OCI-LY1 (cell line): ENCODE data around the gene SLC44A2.

Experiments
- H2AFZ ChIP-seq: fragments of 200-600 bp; sonication (generic), shearing (Covaris generic); 2 replicates; pipeline ENCODE4 v1.6.0; 2014; ENCODE audit warnings: antibody characterized with exemption, mild to moderate bottlenecking, low read length
- H3F3A ChIP-seq: fragments of 200-600 bp; sonication (generic), shearing (Covaris generic); 2 replicates; pipeline ENCODE4 v1.6.0; 2014; ENCODE audit warnings: mild to moderate bottlenecking, antibody characterized with exemption, low read length, moderate library complexity; ENCODE audit not compliant: insufficient read depth
- H3K27ac ChIP-seq: fragments of 200-600 bp; sonication (generic); 2 replicates; pipeline ENCODE4 v1.5.1; 2014; ENCODE audit warnings: low read length, mixed run types, mild to moderate bottlenecking, low read depth; ENCODE audit not compliant: poor library complexity, severe bottlenecking
- H3K27me3 ChIP-seq: fragments of 200-600 bp; sonication (generic); 2 replicates; pipeline ENCODE4 v1.6.0; 2014; ENCODE audit warnings: antibody characterized with exemption, mild to moderate bottlenecking, low read length, moderate library complexity; ENCODE audit not compliant: insufficient read depth
- H3K36me3 ChIP-seq: fragments of 200-600 bp; sonication (generic); 2 replicates; pipeline ENCODE4 v1.6.1; 2014; ENCODE audit warnings: mild to moderate bottlenecking, antibody characterized with exemption, low read length, moderate library complexity, mixed read lengths; ENCODE audit not compliant: insufficient read depth
- H3K4me1 ChIP-seq: fragments of 200-600 bp; sonication (generic); 2 replicates; pipeline ENCODE4 v1.5.1; 2014; ENCODE audit warnings: mild to moderate bottlenecking, low read length, moderate library complexity; ENCODE audit not compliant: insufficient read depth, severe bottlenecking
- H3K4me2 ChIP-seq: fragments of 200-600 bp; sonication (generic), shearing (Covaris generic); 2 replicates; pipeline ENCODE4 v1.6.1; 2014; ENCODE audit warnings: low read length
- H3K4me3 ChIP-seq: fragments of 200-600 bp; sonication (generic); 2 replicates; pipeline ENCODE4 v1.5.1; 2014; ENCODE audit warnings: low read length, low read depth, mild to moderate bottlenecking, mixed read lengths; ENCODE audit not compliant: poor library complexity, severe bottlenecking
- H3K79me2 ChIP-seq: fragments of 200-600 bp; shearing (Covaris generic); 2 replicates; pipeline ENCODE4 v1.6.1; 2016; ENCODE audit warnings: mixed run types, low read length, mixed read lengths; ENCODE audit not compliant: insufficient read depth
- H3K9ac ChIP-seq: fragments of 200-600 bp; sonication (generic), shearing (Covaris generic); 2 replicates; pipeline ENCODE4 v1.6.1; 2014; ENCODE audit warnings: mild to moderate bottlenecking, low read length, mixed read lengths
- H3K9me2 ChIP-seq: fragments of 200-600 bp; sonication (generic), shearing (Covaris generic); 2 replicates; pipeline ENCODE4 v1.6.1; 2014; ENCODE audit warnings: low read depth, mild to moderate bottlenecking, low read length, mixed read lengths
- H3K9me3 ChIP-seq: fragments of 200-600 bp; shearing (Covaris generic); 2 replicates; pipeline ENCODE4 v1.6.1; 2014; ENCODE audit warnings: low read length, mixed read lengths
- H4K20me1 ChIP-seq: fragments of 200-600 bp; sonication (generic), shearing (Covaris generic); 2 replicates; pipeline ENCODE4 v1.6.0; 2016; ENCODE audit warnings: mild to moderate bottlenecking, low read length; ENCODE audit not compliant: insufficient read depth
- EZH2 ChIP-seq: fragments of 200-600 bp; sonication (generic), shearing (Covaris generic); IDR thresholded peaks from 2 replicates; pipeline ENCODE4 v1.8.0; 2017; ENCODE audit warnings: borderline replicate concordance, mixed run types, mild to moderate bottlenecking, antibody characterized with exemption, low read length, moderate library complexity, mixed read lengths
- TF ChIP-seq, protein P1 (sequence below): fragments of 200-600 bp; sonication (generic), shearing (Covaris generic); IDR thresholded peaks from 2 replicates; pipeline ENCODE4 v1.5.1; 2017; ENCODE audit warnings: mild to moderate bottlenecking, antibody characterized with exemption, low read length, moderate library complexity, mixed read lengths

SLC44A2 gene

DNA sequence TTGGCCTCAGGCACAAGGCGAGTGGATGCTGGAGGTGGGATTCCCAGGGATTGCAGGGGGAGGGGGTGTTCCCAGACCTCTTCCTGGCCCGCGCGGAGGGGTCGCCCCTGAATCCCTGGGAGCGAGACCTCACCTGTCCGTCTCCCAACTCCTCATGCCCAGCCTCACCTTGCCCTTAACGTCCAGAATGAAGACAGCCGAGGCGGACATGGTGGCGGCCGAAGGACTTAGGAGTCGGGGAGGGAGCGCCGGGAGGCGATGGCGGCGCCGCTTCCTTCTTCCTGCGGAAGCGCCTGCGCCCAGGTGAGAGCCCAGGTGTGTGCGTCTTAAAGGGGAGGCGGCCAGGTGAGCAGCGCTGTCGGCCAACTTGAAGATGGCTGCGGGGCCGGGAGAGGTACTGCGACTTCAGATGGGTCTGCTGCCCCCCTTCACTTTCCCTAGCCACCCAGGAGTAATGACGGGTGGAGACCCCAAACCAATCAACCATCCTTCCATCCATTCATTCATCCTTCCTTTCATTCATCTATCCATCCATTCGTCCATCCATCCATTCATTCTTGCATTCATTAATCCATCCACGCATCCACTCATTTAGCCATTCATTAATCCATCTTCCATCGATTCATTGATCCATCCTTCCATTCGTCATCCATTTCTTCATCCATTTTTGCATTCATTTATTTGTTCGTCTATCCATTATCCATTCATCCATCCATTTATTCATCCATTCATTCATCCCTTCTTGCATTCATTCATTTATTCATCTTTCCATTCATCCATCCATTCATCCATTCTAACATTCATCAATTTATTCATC, 38.1 kb upstream of the SLC44A2 start, which contains the start of gene AP1M2:
AP1M2 (minus strand) TSS at position 291 of the 817 bp plus-strand sequence; CDS start at position 210, 81 bp downstream.
- Histone ChIP-seq H3K27ac (no peak within 1 kb of the TSS), H3K4me3 (no peak within 1 kb of the TSS), H3K36me3 (no peaks in the 10 kb centered on the region), H3K79me2 (no peaks in the 10 kb centered on the region), H3K27me3 (no peaks in the 10 kb centered on the region; the same call in 1 of the 2 replicates), H2AFZ (no peak within 1 kb of the TSS), H3K9ac (no peak within 1 kb of the TSS), H4K20me1 (no peaks in the 10 kb centered on the region), H3F3A (no peaks in the 10 kb centered on the region), H3K4me2 (no peak within 1 kb of the TSS), H3K9me3 (no peaks in the 10 kb centered on the region), H3K4me1 (peaks cover 9% of the 10 kb centered on the region), H3K9me2 (no peaks in the 10 kb centered on the region)
- no peak for TF ChIP-seq EZH2
- TF ChIP-seq, protein P1, sequence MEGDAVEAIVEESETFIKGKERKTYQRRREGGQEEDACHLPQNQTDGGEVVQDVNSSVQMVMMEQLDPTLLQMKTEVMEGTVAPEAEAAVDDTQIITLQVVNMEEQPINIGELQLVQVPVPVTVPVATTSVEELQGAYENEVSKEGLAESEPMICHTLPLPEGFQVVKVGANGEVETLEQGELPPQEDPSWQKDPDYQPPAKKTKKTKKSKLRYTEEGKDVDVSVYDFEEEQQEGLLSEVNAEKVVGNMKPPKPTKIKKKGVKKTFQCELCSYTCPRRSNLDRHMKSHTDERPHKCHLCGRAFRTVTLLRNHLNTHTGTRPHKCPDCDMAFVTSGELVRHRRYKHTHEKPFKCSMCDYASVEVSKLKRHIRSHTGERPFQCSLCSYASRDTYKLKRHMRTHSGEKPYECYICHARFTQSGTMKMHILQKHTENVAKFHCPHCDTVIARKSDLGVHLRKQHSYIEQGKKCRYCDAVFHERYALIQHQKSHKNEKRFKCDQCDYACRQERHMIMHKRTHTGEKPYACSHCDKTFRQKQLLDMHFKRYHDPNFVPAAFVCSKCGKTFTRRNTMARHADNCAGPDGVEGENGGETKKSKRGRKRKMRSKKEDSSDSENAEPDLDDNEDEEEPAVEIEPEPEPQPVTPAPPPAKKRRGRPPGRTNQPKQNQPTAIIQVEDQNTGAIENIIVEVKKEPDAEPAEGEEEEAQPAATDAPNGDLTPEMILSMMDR = no peak

GRCh38 chr19:10587839-10588150, 37.6 kb upstream of the SLC44A2 start:
- Histone ChIP-seq H3K27me3 (no peaks in the 10 kb centered on the region; the same call in 1 of the 2 replicates), H3K4me3 (no peak overlapping the region), H2AFZ (no peak overlapping the region), H3K36me3 (no peaks in the 10 kb centered on the region), H3K9me2 (no peaks in the 10 kb centered on the region), H4K20me1 (no peaks in the 10 kb centered on the region), H3F3A (no peaks in the 10 kb centered on the region), H3K27ac (no peak overlapping the region), H3K9ac (no peak overlapping the region), H3K79me2 (no peaks in the 10 kb centered on the region), H3K9me3 (no peaks in the 10 kb centered on the region), H3K4me1 (peaks cover 15% of the 10 kb centered on the region), H3K4me2 (no peak overlapping the region)
- TF ChIP-seq, protein P1 = no peak
- TF ChIP-seq EZH2 = no peak

- Histone ChIP-seq H3K4me1 (peaks cover 52% of the 10 kb centered on the region), H3K79me2 (no peaks in the 10 kb centered on the region), H3K9me3 (no peaks in the 10 kb centered on the region), H3K9me2 (no peaks in the 10 kb centered on the region), H3K36me3 (no peaks in the 10 kb centered on the region), H4K20me1 (no peaks in the 10 kb centered on the region), H3K4me3 (no peak overlapping the region), H3K4me2 (no peak overlapping the region), H3K9ac (no peak overlapping the region), H3F3A (no peaks in the 10 kb centered on the region), H3K27me3 (no peaks in the 10 kb centered on the region), H3K27ac (peak overlapping the region; percentile 80), H2AFZ (no peak overlapping the region)
- no peak for TF ChIP-seq EZH2
These were observed 32.2 kb upstream of the SLC44A2 start for GRCh38 chr19:10593148-10593547.
